Measurements from ENCODE around the gene KPNA2. TPM values are rescaled to one million over a fixed set of nuclear protein-coding genes. Genes with fewer than 3 reads are reported as not detected.
A peak's percentile ranks its signal among the peaks of the same experiment; 100 is the strongest.
"Not testable (repeated sequence)": the region's sequence is repeated elsewhere in the genome, so short reads cannot be mapped to it uniquely, and the experiment has no call there.

The KPNA2 gene
- total RNA-seq: 47.4 and 70.4 TPM in 2 replicates

GRCh38 chr17:68035523-68036303 lies at the start of gene KPNA2:
Gene KPNA2, plus strand, starts transcription at chr17:68035735. Its CDS starts 1,398 bp downstream, at chr17:68037133.
- DNase-seq (ENCODE audit: low read depth in 2 of 2): peak; percentile 98 to 99

- DNase-seq (ENCODE audit: low read depth in 2 of 2): no peak
Measured at GRCh38 chr17:67990909-67991308, 44.6 kb upstream of the KPNA2 start.

- DNase-seq (ENCODE audit: low read depth in 2 of 2): peak; percentile 10 to 37
Measured at GRCh38 chr17:67992548-67993152, 42.9 kb upstream of the KPNA2 start.

GRCh38 chr17:67993153-67993997 lies 42.2 kb upstream of the KPNA2 start:
- DNase-seq (ENCODE audit: low read depth in 2 of 2): peak; percentile 90 to 93

- DNase-seq (ENCODE audit: low read depth in 2 of 2): peak; percentile 29 to 60
Measured at GRCh38 chr17:67993998-67994361, 41.6 kb upstream of the KPNA2 start.

GRCh38 chr17:67994817-67995569 lies 40.5 kb upstream of the KPNA2 start:
- DNase-seq (ENCODE audit: low read depth in 2 of 2): peak; percentile 90 to 98

GRCh38 chr17:67995570-67996263 lies 39.8 kb upstream of the KPNA2 start:
- no peak for DNase-seq (ENCODE audit: low read depth in 2 of 2)

GRCh38 chr17:67996301-67997171 lies 39.0 kb upstream of the KPNA2 start, which contains the start of gene C17orf58:
Gene C17orf58, minus strand, starts transcription at chr17:67996469. Its CDS starts 271 bp downstream, at chr17:67996198.
- DNase-seq (ENCODE audit: low read depth in 2 of 2): peak; percentile 35 to 50

- DNase-seq (ENCODE audit: low read depth in 2 of 2): no peak
Measured at GRCh38 chr17:67998466-67998865, 37.1 kb upstream of the KPNA2 start.

GRCh38 chr17:67999291-67999911 lies 36.1 kb upstream of the KPNA2 start:
- DNase-seq (ENCODE audit: low read depth in 2 of 2): no peak

GRCh38 chr17:68004201-68004600 lies 31.3 kb upstream of the KPNA2 start:
- DNase-seq (ENCODE audit: low read depth in 2 of 2): no peak

- no peak for DNase-seq (ENCODE audit: low read depth in 2 of 2)
Measured at GRCh38 chr17:68006797-68007196, 28.7 kb upstream of the KPNA2 start.

GRCh38 chr17:68011199-68011665 lies 24.3 kb upstream of the KPNA2 start:
- DNase-seq (ENCODE audit: low read depth in 2 of 2): peak; percentile 35 to 54

GRCh38 chr17:68013385-68013784 lies 22.1 kb upstream of the KPNA2 start:
- no peak for DNase-seq (ENCODE audit: low read depth in 2 of 2)

GRCh38 chr17:68015081-68015723 lies 20.3 kb upstream of the KPNA2 start:
- DNase-seq (ENCODE audit: low read depth in 2 of 2): no peak

GRCh38 chr17:68016838-68017237 lies 18.7 kb upstream of the KPNA2 start:
- DNase-seq (ENCODE audit: low read depth in 2 of 2): no peak

- not testable (repeated sequence) for DNase-seq (ENCODE audit: low read depth in 2 of 2)
Measured at GRCh38 chr17:68018493-68018892, 17.0 kb upstream of the KPNA2 start.

GRCh38 chr17:68019336-68019674 lies 16.2 kb upstream of the KPNA2 start:
- no peak for DNase-seq (ENCODE audit: low read depth in 2 of 2)

All from lung microvascular endothelial cell (primary cell).